HFFc6 (cell line): ENCODE measurements around the gene CCDC107. TPM values are rescaled to one million over a fixed set of nuclear protein-coding genes. Genes with fewer than 3 reads are reported as not detected.

Source experiments
- DNase-seq: peaks from one replicate; pipeline ENCODE4 v3.0.0-alpha.2; 2018
- H3K27ac Mint-ChIP-seq: 2 replicates; pipeline ENCODE4 v1.8.0; 2020; ENCODE audit warnings: mild to moderate bottlenecking, mixed read lengths
- H3K27me3 Mint-ChIP-seq: 2 replicates; pipeline ENCODE4 v1.8.0; 2021; ENCODE audit warnings: mild to moderate bottlenecking, moderate library complexity, mixed read lengths; ENCODE audit not compliant: insufficient read depth
- H3K36me3 Mint-ChIP-seq: 2 replicates; pipeline ENCODE4 v1.8.0; 2021; ENCODE audit warnings: low read depth, mixed read lengths
- H3K4me1 Mint-ChIP-seq: 2 replicates; pipeline ENCODE4 v1.8.0; 2020; ENCODE audit warnings: low read depth, mixed read lengths
- H3K4me3 Mint-ChIP-seq: 2 replicates; pipeline ENCODE4 v1.8.0; 2020; ENCODE audit warnings: mild to moderate bottlenecking, moderate library complexity, mixed read lengths
- H3K9me3 Mint-ChIP-seq: 2 replicates; pipeline ENCODE4 v1.8.0; 2020; ENCODE audit warnings: mild to moderate bottlenecking, mixed read lengths
- CTCF ChIP-seq: fragments of 200-600 bp; sonication (generic); IDR thresholded peaks from 2 replicates; pipeline ENCODE4 v1.5.0; 2021; ENCODE audit warnings: antibody characterized with exemption, mild to moderate bottlenecking
- total RNA-seq, 6 experiments: library from RNA; stranded (reverse); fragmentation: NEBNext Ultra II Directional; extraction: Animal tissue kit (Norgen Biotek cat#: 25700); gene quantifications; 2 replicates in 1 of 6; 3 replicates in 5 of 6; pipeline ENCODE4 v1.2.3, GENCODE V29; 2021

Gene CCDC107
- total RNA-seq, 6 experiments from 2014 or later: 22.5 to 29.8 (median 24.6) TPM

DNA sequence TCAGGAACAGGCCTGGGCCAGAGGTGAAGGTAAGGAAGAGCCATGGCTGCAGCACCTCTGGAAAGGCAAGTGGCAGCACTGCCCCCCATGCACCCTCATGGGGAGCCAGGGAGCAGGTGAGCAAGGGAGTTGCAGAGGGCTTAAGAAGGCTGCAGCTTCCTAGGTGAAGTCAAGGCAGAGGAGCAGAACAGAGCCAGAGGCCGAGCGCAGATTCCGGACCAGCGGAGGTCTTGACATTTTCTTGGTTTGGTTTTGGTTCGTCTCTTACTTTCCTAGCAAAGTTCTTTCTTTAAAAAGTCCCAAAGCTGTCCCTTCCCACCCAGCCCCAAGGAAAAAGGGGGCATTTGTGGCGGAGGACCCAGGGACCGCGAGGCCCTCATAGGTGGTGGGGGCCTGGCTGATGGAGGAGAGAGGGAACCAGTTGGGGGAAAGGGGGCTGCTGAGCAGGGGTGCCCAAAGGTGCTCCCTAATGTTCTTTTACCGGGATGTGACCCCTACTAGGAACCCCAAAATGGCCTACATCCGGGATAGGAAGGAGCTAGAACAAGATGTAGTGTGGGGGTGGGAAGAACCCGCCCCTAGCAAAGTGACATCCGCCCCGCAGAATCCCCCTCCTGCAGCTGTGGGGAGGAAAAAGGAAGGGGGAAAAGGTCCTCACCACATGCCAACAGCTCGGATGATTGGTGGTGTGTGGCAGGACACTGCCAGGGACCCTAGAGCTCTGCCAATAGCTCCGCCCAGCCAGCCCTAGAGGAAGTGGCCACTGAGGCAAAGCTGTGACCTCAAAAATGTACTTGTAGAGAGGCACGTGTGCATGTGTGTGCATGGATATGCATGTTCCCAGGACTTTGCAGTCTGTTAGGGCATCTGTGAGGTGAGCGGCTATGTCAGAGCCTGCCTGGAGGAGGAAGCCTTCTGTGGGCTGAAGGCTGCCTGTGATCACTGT is 39.0 kb upstream of the CCDC107 start:
- peaks cover 29% of the 10 kb centered on the region for H3K27me3 Mint-ChIP-seq
- no peak for TF ChIP-seq CTCF
- no peak overlapping the region for H3K4me3 Mint-ChIP-seq
- no peak for DNase-seq
- H3K36me3 Mint-ChIP-seq: no peaks in the 10 kb centered on the region; the same call in 1 of the 2 replicates
- H3K27ac Mint-ChIP-seq: no peak overlapping the region
- H3K4me1 Mint-ChIP-seq: no peaks in the 10 kb centered on the region
- H3K9me3 Mint-ChIP-seq: no peaks in the 10 kb centered on the region

- H3K36me3 Mint-ChIP-seq: no peaks in the 10 kb centered on the region; the same call in 1 of the 2 replicates
- peaks cover 23% of the 10 kb centered on the region for H3K27me3 Mint-ChIP-seq
- H3K9me3 Mint-ChIP-seq: no peaks in the 10 kb centered on the region
- no peaks in the 10 kb centered on the region for H3K4me1 Mint-ChIP-seq
- no peak overlapping the region for H3K4me3 Mint-ChIP-seq
- no peak for TF ChIP-seq CTCF
- no peak for DNase-seq
- no peak overlapping the region for H3K27ac Mint-ChIP-seq
These were observed 38.3 kb upstream of the CCDC107 start for GRCh38 chr9:35619800-35620158.

- no peak overlapping the region for H3K27ac Mint-ChIP-seq
- no peaks in the 10 kb centered on the region for H3K9me3 Mint-ChIP-seq
- no peak overlapping the region for H3K4me3 Mint-ChIP-seq
- TF ChIP-seq CTCF: no peak
- H3K36me3 Mint-ChIP-seq: no peaks in the 10 kb centered on the region
- no peak for DNase-seq
- H3K27me3 Mint-ChIP-seq: peaks cover 5% of the 10 kb centered on the region; the same call in 1 of the 2 replicates
- no peaks in the 10 kb centered on the region for H3K4me1 Mint-ChIP-seq
These were observed 30.5 kb upstream of the CCDC107 start for GRCh38 chr9:35627575-35627974.

DNA sequence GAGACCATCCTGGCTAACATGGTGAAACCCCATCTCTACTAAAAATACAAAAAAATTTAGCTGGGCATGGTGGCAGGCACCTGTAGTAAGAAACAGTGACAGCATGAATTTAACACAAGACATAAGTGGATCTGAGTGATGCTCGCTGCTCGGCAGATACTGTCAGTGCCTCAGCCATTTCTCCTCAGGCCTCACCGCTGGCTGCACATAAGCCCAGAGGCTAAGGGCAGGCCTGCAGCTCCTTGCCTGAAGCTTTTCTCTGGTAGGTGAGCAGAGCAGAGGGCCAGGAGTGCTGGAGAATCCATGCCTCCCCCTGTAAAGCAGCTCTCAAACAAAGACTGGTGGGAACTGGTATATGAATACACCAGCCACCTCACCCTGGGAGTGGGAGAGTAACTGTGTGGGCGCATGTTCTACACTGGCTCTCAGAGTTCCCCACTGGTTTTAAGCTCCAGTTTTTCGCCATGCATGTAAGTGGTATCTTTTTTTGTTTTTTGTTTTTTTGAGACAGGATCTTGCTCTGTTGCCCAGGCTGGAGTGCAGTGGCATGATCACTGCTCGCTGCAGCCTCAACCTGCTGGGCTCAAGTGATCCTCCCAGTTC is 29.6 kb upstream of the CCDC107 start:
- Mint-ChIP-seq H3K9me3 (no peaks in the 10 kb centered on the region), H3K27ac (no peak overlapping the region), H3K27me3 (peaks cover 5% of the 10 kb centered on the region; the same call in 1 of the 2 replicates), H3K4me1 (no peaks in the 10 kb centered on the region), H3K36me3 (no peaks in the 10 kb centered on the region), H3K4me3 (no peak overlapping the region)
- TF ChIP-seq CTCF: no peak
- DNase-seq: no peak

DNA sequence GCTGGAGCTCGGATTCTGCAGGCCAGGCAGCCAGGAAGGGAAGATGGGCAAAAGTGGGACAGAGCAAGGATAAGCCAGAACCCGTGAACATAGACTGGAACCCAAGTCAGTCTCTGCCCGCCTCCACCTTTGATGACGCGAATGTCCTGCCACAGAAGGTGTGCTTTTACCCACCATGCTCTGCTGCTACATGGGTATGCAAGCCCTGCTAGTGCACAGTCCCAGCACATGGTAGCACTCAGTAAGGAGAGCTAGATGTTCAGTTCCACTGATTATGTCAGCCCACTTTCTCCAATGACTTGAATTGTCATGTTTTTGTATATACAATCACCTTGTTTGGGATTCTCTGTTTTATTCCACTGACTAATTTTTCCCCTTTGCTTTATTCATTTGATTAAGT is 28.5 kb upstream of the CCDC107 start:
- Mint-ChIP-seq H3K36me3 (no peaks in the 10 kb centered on the region), H3K27ac (no peak overlapping the region), H3K4me1 (no peaks in the 10 kb centered on the region), H3K27me3 (peaks cover 5% of the 10 kb centered on the region; the same call in 1 of the 2 replicates), H3K4me3 (no peak overlapping the region), H3K9me3 (no peaks in the 10 kb centered on the region)
- no peak for DNase-seq
- no peak for TF ChIP-seq CTCF
